GM12878 (cell line): ENCODE results near the gene KDM1B. TPM values are rescaled to one million over a fixed set of nuclear protein-coding genes. Genes with fewer than 3 reads are reported as not detected.
A peak's percentile ranks its signal among the peaks of the same experiment; 100 is the strongest.

ENCODE experiments used
- ASH2L ChIP-seq: fragments of 300-600, 200-600 bp; sonication (generic); IDR thresholded peaks from 2 replicates; pipeline ENCODE4 v1.6.1; 2017; ENCODE audit warnings: low read depth, mild to moderate bottlenecking, borderline replicate concordance
- BACH1 ChIP-seq: fragments of 450-650 bp; IDR thresholded peaks from 2 replicates; pipeline ENCODE4 v1.6.1; 2017; ENCODE audit warnings: mild to moderate bottlenecking, borderline replicate concordance
- BRCA1 ChIP-seq: IDR thresholded peaks from 2 replicates; pipeline ENCODE4 v1.6.1; 2011; ENCODE audit warnings: low read depth, low read length, improper control_type of control experiment
- CHD2 ChIP-seq: IDR thresholded peaks from 2 replicates; pipeline ENCODE4 v1.6.1; 2011; ENCODE audit warnings: low read depth, low read length, improper control_type of control experiment, borderline replicate concordance
- CHD4 ChIP-seq: fragments of 200-600 bp; sonication (generic); IDR thresholded peaks from 2 replicates; pipeline ENCODE4 v1.6.1; 2016; ENCODE audit warnings: mild to moderate bottlenecking
- CREB1 ChIP-seq: IDR thresholded peaks from 2 replicates; pipeline ENCODE4 v1.6.1; 2012; ENCODE audit warnings: low read depth, mild to moderate bottlenecking, inconsistent platforms
- EED ChIP-seq: sonication (generic); IDR thresholded peaks from 2 replicates; pipeline ENCODE4 v1.6.1; 2016; ENCODE audit warnings: antibody characterized with exemption, low read depth
- EZH2 ChIP-seq: IDR thresholded peaks from 2 replicates; pipeline ENCODE4 v1.6.1; 2012; ENCODE audit warnings: low read depth, mild to moderate bottlenecking, control low read depth, inconsistent platforms, low read length, borderline replicate concordance; ENCODE audit not compliant: control insufficient read depth
- FOS ChIP-seq: IDR thresholded peaks from 3 replicates; pipeline ENCODE4 v1.6.1; 2011; ENCODE audit warnings: borderline replicate concordance; ENCODE audit not compliant: insufficient read length; ENCODE audit errors: extremely low read depth
- HDAC6 ChIP-seq: fragments of 200-600 bp; sonication (generic); IDR thresholded peaks from one replicate; pipeline ENCODE4 v1.8.0; 2017; ENCODE audit warnings: antibody characterized with exemption; ENCODE audit not compliant: unreplicated experiment
- NFXL1 ChIP-seq: fragments of 450-650 bp; IDR thresholded peaks from 2 replicates; pipeline ENCODE4 v1.6.1; 2017; ENCODE audit warnings: antibody characterized with exemption, mild to moderate bottlenecking, borderline replicate concordance
- NR2F1 ChIP-seq: fragments of 450-650 bp; conservative IDR thresholded peaks from 2 replicates; pipeline ENCODE4 v1.6.1; 2017; ENCODE audit warnings: mild to moderate bottlenecking
- NRF1 ChIP-seq: conservative IDR thresholded peaks from 2 replicates; pipeline ENCODE4 v1.6.1; 2011; ENCODE audit warnings: mild to moderate bottlenecking, low read depth, low read length, improper control_type of control experiment
- PAX5 ChIP-seq: IDR thresholded peaks from 2 replicates; pipeline ENCODE4 v1.6.1; 2011; ENCODE audit warnings: low read depth, low read length, borderline replicate concordance
- PML ChIP-seq: IDR thresholded peaks from 2 replicates; pipeline ENCODE4 v1.6.1; 2012; ENCODE audit warnings: low read length, inconsistent platforms
- POU2F2 ChIP-seq: IDR thresholded peaks from 3 replicates; pipeline ENCODE4 v1.6.1; 2011; ENCODE audit warnings: low read depth, mild to moderate bottlenecking, low read length, borderline replicate concordance
- RCOR1 ChIP-seq: conservative IDR thresholded peaks from 2 replicates; pipeline ENCODE4 v1.6.1; 2012; ENCODE audit warnings: low read depth, low read length, improper control_type of control experiment
- SIX5 ChIP-seq: IDR thresholded peaks from 2 replicates; pipeline ENCODE4 v1.6.1; 2011; ENCODE audit warnings: mild to moderate bottlenecking, low read depth, low read length, moderate library complexity; ENCODE audit not compliant: severe bottlenecking
- SMAD1 ChIP-seq: fragments of 450-650 bp; IDR thresholded peaks from 2 replicates; pipeline ENCODE4 v1.6.1; 2018; ENCODE audit warnings: mild to moderate bottlenecking, low read depth; ENCODE audit not compliant: partially characterized antibody
- polyA plus RNA-seq, 11 experiments: library from polyadenylated mRNA; depleted of rRNA in 4 of 11; unstranded in 6 of 11; stranded (reverse) in 5 of 11; fragments of >200 nt; fragmentation: Nextera tagmentation in 4 of 11; fragmentation: Illumina TruSeq in 1 of 11; extraction: Ambion mirVana in 4 of 11; extraction: Trizol in 1 of 11; gene quantifications; 1 replicate in 1 of 11; 2 replicates in 10 of 11; pipeline versions ENCODE4 v1.2.1 to v1.2.3, GENCODE V29; 2011 to 2016; ENCODE audit warnings: inconsistent platforms in 2 of 11, missing spikeins in 2 of 11, low read depth in 1 of 11
- total RNA-seq, 4 experiments: library from RNA; depleted of rRNA in 3 of 4; stranded (reverse); fragments of >200 nt in 3 of 4; fragmentation: Illumina TruSeq in 1 of 4; extraction: Trizol in 1 of 4; gene quantifications; 2 replicates each; pipeline versions ENCODE4 v1.2.1 to v1.2.3, GENCODE V29; 2013 to 2021
- TF ChIP-seq, protein P1 (sequence below): IDR thresholded peaks from 2 replicates; pipeline ENCODE4 v1.6.1; 2012; ENCODE audit warnings: improper control_type of control experiment, low read depth, low read length; ENCODE audit not compliant: insufficient replicate concordance
- TF ChIP-seq, protein P2 (sequence below): IDR thresholded peaks from 2 replicates; pipeline ENCODE4 v1.6.1; 2011; ENCODE audit warnings: low read depth, mild to moderate bottlenecking, low read length, moderate library complexity, borderline replicate concordance; ENCODE audit errors: extremely low read depth
- TF ChIP-seq, protein P3 (sequence below): IDR thresholded peaks from 2 replicates; pipeline ENCODE4 v1.6.1; 2012; ENCODE audit warnings: low read depth, low read length, improper control_type of control experiment

Gene KDM1B
- total and polyA plus RNA-seq, 10 of the 15 experiments (the other 5 are each of a cell fraction or from before 2014, with no cell fraction given) = 1.7 to 22.5 (median 13.9) TPM

DNA sequence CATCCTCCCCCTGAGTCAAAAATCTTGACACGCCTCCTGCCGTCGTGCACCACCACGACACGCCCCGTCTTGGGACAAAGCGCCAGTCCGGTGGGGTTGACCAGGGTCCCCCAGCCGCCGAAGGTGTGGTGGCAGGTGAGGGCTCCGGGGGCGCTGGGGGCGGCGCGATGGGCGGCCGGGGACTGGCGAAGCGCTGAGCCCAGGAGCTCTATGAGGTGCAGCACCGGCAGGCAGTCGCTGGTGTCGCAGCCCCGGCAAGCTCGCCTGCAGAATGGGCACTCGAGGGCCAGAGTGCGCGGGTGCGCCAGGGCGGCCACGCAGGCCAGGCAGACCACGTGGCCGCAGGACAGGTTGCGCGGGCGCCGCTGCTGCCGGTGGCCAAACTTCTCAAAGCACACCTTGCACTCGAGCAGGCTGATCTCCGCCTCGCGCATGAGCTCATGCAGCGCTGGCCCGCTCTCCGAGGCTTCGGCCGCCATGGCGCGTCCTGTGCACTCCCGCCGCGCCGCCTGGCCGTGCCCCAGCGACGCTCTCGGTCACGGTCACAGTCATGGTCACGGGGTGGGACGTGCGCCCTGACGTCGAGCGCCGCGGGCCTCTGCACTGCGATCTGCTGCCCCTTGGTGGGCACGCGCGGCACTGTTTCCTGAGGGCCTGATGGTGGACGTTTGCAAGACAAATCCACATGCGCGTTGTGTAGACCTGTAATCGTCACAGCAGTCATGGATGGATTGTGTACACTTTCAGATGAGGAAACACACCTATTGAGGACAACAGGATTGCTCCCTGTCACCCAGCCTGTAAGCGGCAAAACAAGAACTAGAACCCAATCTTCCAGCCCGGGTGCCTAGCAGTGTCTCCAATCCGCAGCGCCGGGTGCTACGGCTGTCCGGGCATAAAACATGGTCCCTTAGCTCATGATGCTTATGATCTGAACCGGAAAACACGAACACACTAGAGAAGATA, 32.8 kb upstream of the KDM1B start, which contains the start of gene NHLRC1 (continued):
- TF ChIP-seq, protein P1, sequence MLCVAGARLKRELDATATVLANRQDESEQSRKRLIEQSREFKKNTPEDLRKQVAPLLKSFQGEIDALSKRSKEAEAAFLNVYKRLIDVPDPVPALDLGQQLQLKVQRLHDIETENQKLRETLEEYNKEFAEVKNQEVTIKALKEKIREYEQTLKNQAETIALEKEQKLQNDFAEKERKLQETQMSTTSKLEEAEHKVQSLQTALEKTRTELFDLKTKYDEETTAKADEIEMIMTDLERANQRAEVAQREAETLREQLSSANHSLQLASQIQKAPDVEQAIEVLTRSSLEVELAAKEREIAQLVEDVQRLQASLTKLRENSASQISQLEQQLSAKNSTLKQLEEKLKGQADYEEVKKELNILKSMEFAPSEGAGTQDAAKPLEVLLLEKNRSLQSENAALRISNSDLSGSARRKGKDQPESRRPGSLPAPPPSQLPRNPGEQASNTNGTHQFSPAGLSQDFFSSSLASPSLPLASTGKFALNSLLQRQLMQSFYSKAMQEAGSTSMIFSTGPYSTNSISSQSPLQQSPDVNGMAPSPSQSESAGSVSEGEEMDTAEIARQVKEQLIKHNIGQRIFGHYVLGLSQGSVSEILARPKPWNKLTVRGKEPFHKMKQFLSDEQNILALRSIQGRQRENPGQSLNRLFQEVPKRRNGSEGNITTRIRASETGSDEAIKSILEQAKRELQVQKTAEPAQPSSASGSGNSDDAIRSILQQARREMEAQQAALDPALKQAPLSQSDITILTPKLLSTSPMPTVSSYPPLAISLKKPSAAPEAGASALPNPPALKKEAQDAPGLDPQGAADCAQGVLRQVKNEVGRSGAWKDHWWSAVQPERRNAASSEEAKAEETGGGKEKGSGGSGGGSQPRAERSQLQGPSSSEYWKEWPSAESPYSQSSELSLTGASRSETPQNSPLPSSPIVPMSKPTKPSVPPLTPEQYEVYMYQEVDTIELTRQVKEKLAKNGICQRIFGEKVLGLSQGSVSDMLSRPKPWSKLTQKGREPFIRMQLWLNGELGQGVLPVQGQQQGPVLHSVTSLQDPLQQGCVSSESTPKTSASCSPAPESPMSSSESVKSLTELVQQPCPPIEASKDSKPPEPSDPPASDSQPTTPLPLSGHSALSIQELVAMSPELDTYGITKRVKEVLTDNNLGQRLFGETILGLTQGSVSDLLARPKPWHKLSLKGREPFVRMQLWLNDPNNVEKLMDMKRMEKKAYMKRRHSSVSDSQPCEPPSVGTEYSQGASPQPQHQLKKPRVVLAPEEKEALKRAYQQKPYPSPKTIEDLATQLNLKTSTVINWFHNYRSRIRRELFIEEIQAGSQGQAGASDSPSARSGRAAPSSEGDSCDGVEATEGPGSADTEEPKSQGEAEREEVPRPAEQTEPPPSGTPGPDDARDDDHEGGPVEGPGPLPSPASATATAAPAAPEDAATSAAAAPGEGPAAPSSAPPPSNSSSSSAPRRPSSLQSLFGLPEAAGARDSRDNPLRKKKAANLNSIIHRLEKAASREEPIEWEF = no peak
- TF ChIP-seq CREB1 = peak; percentile 83; the same call in 1 of the 2 replicates
- TF ChIP-seq CHD2 = no peak
- TF ChIP-seq CHD4 = no peak
- TF ChIP-seq HDAC6 = no peak
- no peak for TF ChIP-seq NFXL1
- no peak for TF ChIP-seq BRCA1
- TF ChIP-seq NR2F1 = 0 out of 2 replicates have a peak, but pooled peaks have one; percentile 24
- TF ChIP-seq PAX5 = peak; percentile 97
- TF ChIP-seq RCOR1 = no peak
- TF ChIP-seq, protein P2, sequence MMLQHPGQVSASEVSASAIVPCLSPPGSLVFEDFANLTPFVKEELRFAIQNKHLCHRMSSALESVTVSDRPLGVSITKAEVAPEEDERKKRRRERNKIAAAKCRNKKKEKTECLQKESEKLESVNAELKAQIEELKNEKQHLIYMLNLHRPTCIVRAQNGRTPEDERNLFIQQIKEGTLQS = peak; percentile 67; the same call in 1 of the 2 replicates
- TF ChIP-seq, protein P3, sequence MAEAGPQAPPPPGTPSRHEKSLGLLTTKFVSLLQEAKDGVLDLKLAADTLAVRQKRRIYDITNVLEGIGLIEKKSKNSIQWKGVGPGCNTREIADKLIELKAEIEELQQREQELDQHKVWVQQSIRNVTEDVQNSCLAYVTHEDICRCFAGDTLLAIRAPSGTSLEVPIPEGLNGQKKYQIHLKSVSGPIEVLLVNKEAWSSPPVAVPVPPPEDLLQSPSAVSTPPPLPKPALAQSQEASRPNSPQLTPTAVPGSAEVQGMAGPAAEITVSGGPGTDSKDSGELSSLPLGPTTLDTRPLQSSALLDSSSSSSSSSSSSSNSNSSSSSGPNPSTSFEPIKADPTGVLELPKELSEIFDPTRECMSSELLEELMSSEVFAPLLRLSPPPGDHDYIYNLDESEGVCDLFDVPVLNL = no peak
- no peak for TF ChIP-seq ASH2L
- no peak for TF ChIP-seq SMAD1
- no peak for TF ChIP-seq PML
- no peak for TF ChIP-seq NRF1
- 0 out of 2 replicates have a peak, but pooled peaks have one; percentile 13 for TF ChIP-seq EED
- TF ChIP-seq POU2F2 = no peak
- TF ChIP-seq SIX5 = no peak
- TF ChIP-seq BACH1 = no peak
- no peak for TF ChIP-seq EZH2
- TF ChIP-seq FOS = no peak
